Sigmoid colon (tissue), 7 donors: Measurements from ENCODE around the gene EFHD1. TPM values are rescaled to one million over a fixed set of nuclear protein-coding genes. Genes with fewer than 3 reads are reported as not detected.

Experiments used
- DNase-seq: peaks from one replicate; pipeline ENCODE4 v3.0.0-alpha.2; 2019
- H3K27ac ChIP-seq, 4 donors: fragments of 200-600 bp; sonication (generic); one replicate each; pipeline ENCODE4 v1.5.1; 2016 to 2019; ENCODE audit warnings: mild to moderate bottlenecking in 1 of 4
- H3K27me3 ChIP-seq, 3 donors: fragments of 200-600 bp; sonication (generic); one replicate each; pipeline ENCODE4 v1.5.1; 2019; ENCODE audit warnings: mild to moderate bottlenecking in 1 of 3
- H3K36me3 ChIP-seq, 4 donors: fragments of 200-600 bp; sonication (generic); one replicate each; pipeline ENCODE4 v1.5.1; 2016 to 2019
- H3K4me1 ChIP-seq, 4 donors: fragments of 200-600 bp; sonication (generic); one replicate each; pipeline ENCODE4 v1.5.1; 2017 to 2019
- H3K4me3 ChIP-seq, 4 donors: fragments of 200-600 bp; sonication (generic); one replicate each; pipeline ENCODE4 v1.5.1; 2017 to 2019; ENCODE audit warnings: mild to moderate bottlenecking in 2 of 4, moderate library complexity in 1 of 4
- H3K9me3 ChIP-seq, 4 donors: fragments of 200-600 bp in 3 of 4; sonication (generic) in 3 of 4; one replicate each; pipeline versions ENCODE4 v1.5.1 to v1.6.1; 2013 to 2019
- CTCF ChIP-seq, 4 experiments: fragments of 450-650 bp in 3 of 4; fragments of 200-600 bp in 1 of 4; IDR thresholded peaks; one replicate each; pipeline ENCODE4 v1.5.1; 2016 to 2019; ENCODE audit warnings: antibody characterized with exemption in 4 of 4, mild to moderate bottlenecking in 3 of 4, moderate library complexity in 2 of 4
- EP300 ChIP-seq, 4 donors: sonication (generic); formaldehyde crosslinking; IDR thresholded peaks; one replicate each; pipeline ENCODE4 v1.6.1; 2017; ENCODE audit warnings: antibody characterized with exemption in 4 of 4
- POLR2A ChIP-seq, 2 donors: fragments of 450-650 bp; IDR thresholded peaks; one replicate each; pipeline ENCODE4 v1.6.1; 2016; ENCODE audit warnings: antibody characterized with exemption in 2 of 2, mild to moderate bottlenecking in 2 of 2, moderate library complexity in 2 of 2
- POLR2AphosphoS5 ChIP-seq, 4 donors: sonication (generic); formaldehyde crosslinking; IDR thresholded peaks; one replicate each; pipeline ENCODE4 v1.6.1; 2017; ENCODE audit warnings: antibody characterized with exemption in 4 of 4
- WGBS, 2 donors: extraction: QIAGEN DNeasy Blood & Tissue Kit; methylation state at CpG; one replicate each; pipeline ENCODE4 v1.1.7; 2013; 5-methylcytosine and 5-hydroxymethylcytosine counted together
- intact Hi-C: fragments of 100-400 bp; cut with DNase I; formaldehyde crosslinking; loops from one replicate; pipeline ENCODE4 v1.15.1; 2023
- polyA plus RNA-seq, 3 donors: library from polyadenylated mRNA; stranded (reverse); fragments of 200-250 nt; gene quantifications; one replicate each; pipeline ENCODE4 v1.2.3, GENCODE V29; 2013
- total RNA-seq, 4 donors: library from RNA; depleted of rRNA; stranded (reverse); fragments of >200 nt; gene quantifications; one replicate each; pipeline ENCODE4 v1.1.0, GENCODE V29; 2016
- donor health status: healthy with polysubstance abuse.
- donor health status: Bipolar disorder and iron deficiency.
- donor health status: healthy.

EFHD1 gene
- 1 to 10 TPM; 3.5 to 8.7 (median 6.3) TPM for total RNA-seq
- 1 to 10 TPM in 2 of 3 donors, under 1 TPM in 1; 0.92 to 4.2 (median 3.3) TPM for polyA plus RNA-seq

GRCh38 chr2:232633413-232634205 is at the start of gene EFHD1:
EFHD1 (plus strand) TSS chr2:232633604; CDS start chr2:232633705, 101 bp downstream.
- peaks cover 15 to 67% (median 34%) of the 10 kb centered on the region in 3 donors for H3K27me3 ChIP-seq
- WGBS, 2 donors: 1 to 2% methylated on average over 90 of the region's 90 CpGs

GRCh38 chr2:232584238-232584637 is 49.2 kb upstream of the EFHD1 start:
- Histone ChIP-seq H3K9me3 (no peaks in the 10 kb centered on the region), H3K4me1 (peaks cover 0 to 10% (median 8%) of the 10 kb centered on the region in 4 donors), H3K36me3 (peaks cover 0 to 45% (median 7%) of the 10 kb centered on the region in 4 donors), H3K27me3 (no peaks in the 10 kb centered on the region), H3K4me3 (no peak overlapping the region), H3K27ac (no peak overlapping the region)
- TF ChIP-seq POLR2AphosphoS5 (IDR thresholded peaks at IDR 0.05) (no peak), POLR2A (IDR thresholded peaks at IDR 0.05) (no peak), CTCF (IDR thresholded peaks at IDR 0.05) (no peak), EP300 (IDR thresholded peaks at IDR 0.05) (no peak)
- DNase-seq: peak; percentile 29
- intact Hi-C loops: no loop called here
- whole genome bisulfite sequencing, 2 donors: 75 to 88% methylated on average over 6 of the region's 6 CpGs

More at GRCh38 chr2:232633413-232634205, at the start of gene EFHD1:
- peak in 3 of 4 donors; percentile 22 to 54 (median 49) for TF ChIP-seq POLR2AphosphoS5 (IDR thresholded peaks at IDR 0.05)
- TF ChIP-seq CTCF (IDR thresholded peaks at IDR 0.05): no peak
- Histone ChIP-seq H3K4me1 (peaks cover 0 to 27% (median 25%) of the 10 kb centered on the region in 4 donors), H3K4me3 (peak within 1 kb of the TSS; percentile 34 to 62 (median 57)), H3K9me3 (no peaks in the 10 kb centered on the region), H3K36me3 (no peaks in the 10 kb centered on the region), H3K27ac (peak within 1 kb of the TSS; percentile 58 to 78 (median 70))
- peak; percentile 91 for DNase-seq
- intact Hi-C loops: no loop called here

DNA sequence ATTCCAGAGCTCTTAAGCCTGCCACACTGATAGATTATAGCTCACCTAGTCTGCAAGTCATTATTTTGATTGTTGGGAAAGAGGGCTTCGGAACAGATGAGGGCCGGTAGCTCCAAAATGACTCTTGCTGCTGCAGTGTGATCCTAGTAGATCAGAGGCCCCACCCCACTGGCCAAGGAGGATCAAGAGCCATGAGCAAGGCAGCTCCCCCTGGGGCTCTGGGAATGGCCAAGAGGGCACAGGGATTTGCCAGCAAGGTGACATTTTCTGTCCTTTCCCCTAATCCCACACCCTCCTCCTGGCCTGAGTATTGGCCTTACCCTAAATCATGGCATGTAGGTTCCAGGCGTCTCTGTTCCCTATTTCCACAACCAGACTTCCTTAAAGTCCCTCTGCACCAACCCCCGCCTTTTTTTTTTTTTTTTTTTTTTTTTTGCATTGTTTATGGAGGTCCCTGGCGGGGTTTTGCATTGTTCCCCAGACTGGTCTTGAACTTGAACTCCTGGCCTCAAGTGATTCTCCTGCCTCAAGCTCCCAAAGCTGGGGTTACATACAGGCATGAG is 46.4 kb upstream of the EFHD1 start:
- TF ChIP-seq POLR2AphosphoS5 (IDR thresholded peaks at IDR 0.05) (no peak), EP300 (IDR thresholded peaks at IDR 0.05) (no peak), POLR2A (IDR thresholded peaks at IDR 0.05) (no peak), CTCF (IDR thresholded peaks at IDR 0.05) (no peak)
- H3K27me3 ChIP-seq: no peaks in the 10 kb centered on the region
- DNase-seq: peak; percentile 50
- 79 to 84% methylated on average over 5 of the region's 5 CpGs for WGBS, 2 donors
- intact Hi-C loops: no loop called here
- no peak overlapping the region for H3K4me3 ChIP-seq
- no peaks in the 10 kb centered on the region for H3K9me3 ChIP-seq
- H3K4me1 ChIP-seq: peaks cover 0 to 15% (median 13%) of the 10 kb centered on the region in 4 donors
- H3K36me3 ChIP-seq: peaks cover 0 to 25% (median 0%) of the 10 kb centered on the region in 4 donors
- no peak overlapping the region for H3K27ac ChIP-seq

GRCh38 chr2:232587512-232587911 is 45.9 kb upstream of the EFHD1 start:
- TF ChIP-seq POLR2AphosphoS5 (IDR thresholded peaks at IDR 0.05) (no peak), POLR2A (IDR thresholded peaks at IDR 0.05) (no peak), EP300 (IDR thresholded peaks at IDR 0.05) (no peak), CTCF (IDR thresholded peaks at IDR 0.05) (no peak)
- Histone ChIP-seq H3K9me3 (no peaks in the 10 kb centered on the region), H3K4me3 (no peak overlapping the region), H3K4me1 (peaks cover 0 to 17% (median 14%) of the 10 kb centered on the region in 4 donors), H3K27me3 (no peaks in the 10 kb centered on the region), H3K27ac (no peak overlapping the region), H3K36me3 (peaks cover 0 to 20% (median 0%) of the 10 kb centered on the region in 4 donors)
- peak; percentile 44 for DNase-seq
- WGBS, 2 donors: 84% methylated on average over 7 of the region's 7 CpGs
- intact Hi-C loops: no loop called here
